ENCODE results near the gene ARID3B.
"Not testable (repeated sequence)": the region's sequence is repeated elsewhere in the genome, so short reads cannot be mapped to it uniquely, and the experiment has no call there.

The ARID3B gene

GRCh38 chr15:74578496-74578994 lies 37.5 kb downstream of the ARID3B start:
- no peak for DNase-seq

DNA sequence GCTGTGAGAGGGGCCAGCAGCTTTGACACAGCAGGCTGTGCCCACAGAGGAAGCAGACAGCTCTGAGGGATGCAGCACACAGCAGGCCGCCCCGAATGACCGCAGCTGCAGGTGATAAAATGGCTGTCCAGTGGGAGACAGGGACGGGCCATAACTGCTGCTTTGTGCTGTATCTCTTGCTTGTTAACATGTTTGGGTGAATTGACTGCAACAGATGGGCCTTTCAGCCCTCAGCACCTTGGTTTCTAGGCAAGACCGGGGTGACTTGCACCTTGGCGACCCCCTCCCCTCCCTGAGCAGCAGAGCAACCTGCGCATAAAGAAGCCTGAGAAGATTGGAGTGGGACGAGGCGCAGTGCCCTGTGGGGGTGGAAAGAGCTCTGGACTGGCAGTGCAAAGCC lies 38.0 kb downstream of the ARID3B start:
- no peak for DNase-seq

GRCh38 chr15:74580538-74581350 lies 39.7 kb downstream of the ARID3B start:
- DNase-seq, result no peak

DNA sequence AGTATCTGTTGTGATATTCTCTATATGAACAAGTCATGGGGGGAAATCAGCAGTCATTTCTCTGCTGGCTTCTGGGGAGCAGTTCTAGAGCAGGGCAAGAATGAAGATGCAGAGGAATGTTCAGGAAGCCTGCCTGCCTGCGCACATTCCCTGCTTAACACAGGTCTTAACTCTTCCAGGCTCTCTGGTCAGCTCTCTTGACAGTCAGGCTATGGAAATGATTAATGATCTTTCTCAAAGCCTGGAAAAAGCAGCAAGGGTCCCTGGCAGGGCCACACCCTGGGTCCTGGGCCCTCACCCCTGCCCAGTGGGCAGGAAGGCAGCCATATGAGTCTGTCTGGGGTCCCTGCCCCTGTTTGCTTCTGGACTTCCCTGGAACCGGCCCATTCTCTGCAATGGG lies 43.2 kb downstream of the ARID3B start:
- no peak for DNase-seq

DNA sequence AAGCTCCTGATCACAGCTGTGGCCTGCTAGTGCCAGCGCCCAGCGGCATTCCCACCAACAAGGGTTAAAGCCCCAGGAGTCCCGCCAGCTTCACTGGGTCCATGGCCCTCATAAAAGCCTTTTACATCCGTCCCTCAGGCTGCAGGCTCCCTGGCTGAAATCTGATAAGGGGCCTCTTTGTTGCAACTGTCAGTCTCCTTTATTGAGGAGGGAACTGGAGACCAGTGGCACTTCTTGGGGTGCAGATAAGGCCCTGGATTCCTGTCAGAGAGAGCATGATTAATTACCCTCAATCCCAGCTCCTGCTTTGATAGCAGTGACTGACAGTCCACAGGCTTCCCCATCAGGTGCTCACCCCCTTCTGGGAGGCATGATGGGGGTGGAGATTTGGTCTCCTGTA lies 43.8 kb downstream of the ARID3B start:
- peak; percentile 10 for DNase-seq

GRCh38 chr15:74585191-74585590 lies 44.2 kb downstream of the ARID3B start:
- DNase-seq, result no peak

GRCh38 chr15:74585857-74586256 lies 44.8 kb downstream of the ARID3B start:
- no peak for DNase-seq

- no peak for DNase-seq
Measured at GRCh38 chr15:74589826-74590225, 48.8 kb downstream of the ARID3B start.

GRCh38 chr15:74592222-74592621 lies 51.2 kb downstream of the ARID3B start:
- DNase-seq, result no peak

GRCh38 chr15:74593122-74593521 lies 52.1 kb downstream of the ARID3B start:
- DNase-seq, result no peak

DNA sequence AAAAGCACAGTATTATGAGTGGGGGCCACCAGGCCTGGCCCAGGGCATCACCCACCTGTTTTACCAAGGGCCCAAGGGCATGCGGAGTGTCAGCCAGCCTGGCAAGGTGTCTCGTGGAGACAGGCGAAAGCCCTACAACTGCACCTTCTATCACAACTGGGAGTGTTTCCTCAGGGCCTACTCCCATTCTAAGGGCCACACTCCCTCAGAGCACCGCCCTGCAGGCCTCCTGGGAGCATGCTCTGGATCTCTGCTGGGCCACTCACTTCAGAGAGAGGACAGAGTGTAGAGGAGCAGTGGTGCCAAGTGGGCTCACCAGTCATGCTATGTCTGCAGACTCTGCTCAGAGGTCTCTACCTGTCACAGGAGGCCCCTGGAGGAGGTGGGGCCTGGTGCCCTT lies 53.4 kb downstream of the ARID3B start:
- no peak for DNase-seq

- DNase-seq, result no peak
Measured at GRCh38 chr15:74595271-74595670, 54.3 kb downstream of the ARID3B start.

- DNase-seq, result not testable (repeated sequence)
Measured at GRCh38 chr15:74596736-74597135, 55.7 kb downstream of the ARID3B start.

DNA sequence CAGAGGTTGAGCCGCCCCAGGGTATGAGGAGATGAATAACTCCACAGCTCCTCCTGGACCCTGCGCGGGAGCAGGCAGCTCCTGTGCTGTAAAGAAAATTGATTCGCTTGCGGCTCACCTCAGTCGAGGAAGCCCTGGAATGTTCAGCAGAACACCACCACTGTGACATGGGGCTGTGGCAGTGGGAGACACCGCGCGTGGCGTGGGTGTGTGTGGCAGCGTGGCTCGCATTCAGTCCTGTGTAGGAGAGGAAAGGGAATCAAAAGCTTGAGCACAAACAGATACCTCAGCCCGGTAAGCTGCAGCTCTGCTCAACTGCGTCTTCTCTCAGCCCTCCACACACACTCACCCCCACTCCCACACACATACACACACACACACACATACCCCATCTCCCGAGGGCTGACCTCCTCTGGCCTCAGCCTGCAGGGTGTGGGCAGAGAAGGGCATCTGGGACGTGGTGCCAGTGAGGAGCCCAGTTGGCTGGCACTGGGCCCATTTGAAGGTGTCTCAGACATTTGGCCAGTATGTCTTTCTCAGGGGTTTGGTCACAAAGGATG lies 56.2 kb downstream of the ARID3B start:
- not testable (repeated sequence) for DNase-seq

GRCh38 chr15:74598126-74598842 lies 57.3 kb downstream of the ARID3B start:
- DNase-seq, result peak; percentile 51

- DNase-seq, result no peak
Measured at GRCh38 chr15:74599156-74599555, 58.1 kb downstream of the ARID3B start.

DNA sequence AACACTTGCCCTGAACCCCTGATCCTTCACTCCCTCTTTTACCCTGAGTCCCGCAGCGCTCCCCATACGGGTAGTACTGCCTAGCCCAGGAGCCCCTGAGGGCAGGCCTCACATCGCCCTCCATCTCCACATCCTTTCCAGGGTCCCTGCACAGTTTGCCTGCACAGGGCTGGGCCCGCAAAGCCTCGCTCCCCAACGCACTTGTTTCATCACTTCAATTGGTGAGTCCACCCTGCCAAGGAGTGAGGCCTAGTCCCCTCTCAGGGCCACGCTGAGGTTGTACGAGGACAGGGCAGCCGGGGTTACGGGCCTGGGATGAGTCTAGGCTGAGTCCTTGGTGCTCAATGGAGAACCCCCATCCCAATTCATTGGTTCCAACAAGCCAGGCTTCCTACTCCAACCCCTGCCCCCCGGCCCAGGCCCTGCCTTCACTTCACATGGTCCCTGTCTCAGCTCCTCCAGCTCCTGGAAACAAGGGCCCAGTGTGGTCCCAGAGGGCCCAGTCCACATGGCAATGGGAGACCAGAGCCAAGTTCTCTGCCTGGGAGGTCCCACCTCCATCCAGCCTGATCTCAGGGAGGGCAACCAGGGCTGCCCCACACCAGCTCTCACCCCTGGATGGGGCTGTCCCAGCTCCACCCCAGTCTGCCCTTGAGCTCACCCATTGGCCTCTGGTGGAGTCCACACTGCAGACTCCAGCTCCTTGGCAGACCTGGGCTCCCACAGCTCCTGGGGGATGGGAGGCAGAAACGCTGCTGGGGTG lies 62.2 kb downstream of the ARID3B start:
- no peak for DNase-seq

DNA sequence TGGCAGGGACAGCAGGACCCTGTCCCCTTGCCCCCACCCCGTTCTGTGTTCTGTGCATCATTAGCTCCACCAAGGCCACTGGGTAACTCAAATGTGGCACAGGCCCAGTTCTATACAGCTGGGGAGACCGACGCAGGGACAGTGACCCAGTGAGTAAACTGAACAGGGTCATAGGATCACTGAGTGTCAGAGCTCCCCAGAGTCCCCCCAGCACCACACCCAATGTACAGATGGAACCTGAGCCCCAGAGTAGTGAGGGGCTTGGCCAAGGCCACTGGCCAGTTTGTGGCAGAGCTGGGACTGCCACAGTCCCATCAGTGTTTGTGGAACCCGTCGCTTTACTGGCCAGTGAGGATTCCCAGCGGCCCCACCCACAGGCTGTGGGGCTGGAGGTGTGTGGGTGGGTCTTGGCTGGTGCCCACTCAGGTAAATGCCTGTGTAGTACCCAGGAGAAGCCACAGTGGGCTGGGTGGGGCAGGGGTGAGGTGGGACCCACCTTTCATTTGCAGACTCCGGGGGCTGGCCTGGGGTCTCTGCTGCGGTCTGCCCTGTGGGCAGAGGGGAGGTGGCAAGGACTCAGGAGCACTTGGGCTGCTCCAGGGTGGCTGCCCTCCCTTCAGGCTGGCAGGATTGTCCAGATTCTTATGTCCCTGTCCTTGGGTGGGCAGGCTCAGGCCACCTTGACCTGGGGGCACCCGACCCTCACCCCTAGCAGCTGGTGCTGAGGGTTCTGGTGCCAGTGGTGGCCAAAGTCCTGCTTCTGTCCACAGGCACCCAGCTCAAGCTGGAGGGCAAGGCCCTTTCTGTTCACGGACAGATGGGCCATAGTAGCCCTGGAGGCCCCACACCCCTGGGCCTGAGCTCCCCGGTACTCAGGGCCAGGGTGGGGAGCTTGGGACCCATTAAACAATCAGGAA lies 63.0 kb downstream of the ARID3B start:
- no peak for DNase-seq

GRCh38 chr15:74604983-74605794 lies 64.2 kb downstream of the ARID3B start:
- DNase-seq, result no peak

DNA sequence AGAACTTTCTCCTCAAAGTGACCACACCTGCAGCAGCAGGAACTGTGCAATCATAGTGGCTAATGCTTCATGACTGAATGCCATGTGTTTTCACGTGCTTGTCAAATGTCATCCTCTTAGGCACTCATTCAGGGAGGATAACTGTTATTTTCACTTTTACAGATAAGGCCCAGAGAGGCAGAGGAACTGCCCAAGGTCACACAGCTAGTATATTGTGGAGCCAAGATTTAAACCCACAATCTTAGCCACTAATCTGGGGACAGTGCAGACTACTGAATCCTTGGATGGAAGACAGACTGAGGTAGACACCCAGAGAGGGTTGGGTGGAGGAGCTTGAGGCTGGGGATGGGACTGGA lies 64.8 kb downstream of the ARID3B start:
- DNase-seq, result no peak

DNA sequence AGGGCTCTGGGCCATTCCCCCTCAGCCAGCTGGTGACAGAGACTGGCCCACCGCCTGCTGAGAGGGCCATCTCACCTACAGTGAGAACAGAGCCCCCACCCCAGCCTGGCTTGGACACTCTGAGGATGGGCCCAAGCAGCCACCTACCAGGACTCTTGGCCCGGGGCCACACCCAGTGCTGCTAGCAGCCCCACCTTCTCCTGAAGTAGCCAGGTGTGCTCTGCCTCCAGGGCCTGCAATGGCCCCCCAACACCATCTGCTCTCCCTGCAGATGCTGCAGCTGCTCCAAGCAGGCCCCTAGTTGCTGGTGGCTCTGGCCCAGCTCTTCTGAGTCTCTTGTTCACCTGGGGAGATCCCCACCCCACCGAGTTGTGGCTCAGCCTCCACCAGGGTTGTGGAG lies 67.8 kb downstream of the ARID3B start:
- DNase-seq, result no peak
